ENCODE results near the gene SMIM22. TPM values are rescaled to one million over a fixed set of nuclear protein-coding genes. Genes with fewer than 3 reads are reported as not detected.
A peak's percentile ranks its signal among the peaks of the same experiment; 100 is the strongest.

The SMIM22 gene
- total and polyA plus RNA-seq, 2 donors (not counting 3 experiments of a cell fraction or from before 2014, with no cell fraction given) = not detected

DNA sequence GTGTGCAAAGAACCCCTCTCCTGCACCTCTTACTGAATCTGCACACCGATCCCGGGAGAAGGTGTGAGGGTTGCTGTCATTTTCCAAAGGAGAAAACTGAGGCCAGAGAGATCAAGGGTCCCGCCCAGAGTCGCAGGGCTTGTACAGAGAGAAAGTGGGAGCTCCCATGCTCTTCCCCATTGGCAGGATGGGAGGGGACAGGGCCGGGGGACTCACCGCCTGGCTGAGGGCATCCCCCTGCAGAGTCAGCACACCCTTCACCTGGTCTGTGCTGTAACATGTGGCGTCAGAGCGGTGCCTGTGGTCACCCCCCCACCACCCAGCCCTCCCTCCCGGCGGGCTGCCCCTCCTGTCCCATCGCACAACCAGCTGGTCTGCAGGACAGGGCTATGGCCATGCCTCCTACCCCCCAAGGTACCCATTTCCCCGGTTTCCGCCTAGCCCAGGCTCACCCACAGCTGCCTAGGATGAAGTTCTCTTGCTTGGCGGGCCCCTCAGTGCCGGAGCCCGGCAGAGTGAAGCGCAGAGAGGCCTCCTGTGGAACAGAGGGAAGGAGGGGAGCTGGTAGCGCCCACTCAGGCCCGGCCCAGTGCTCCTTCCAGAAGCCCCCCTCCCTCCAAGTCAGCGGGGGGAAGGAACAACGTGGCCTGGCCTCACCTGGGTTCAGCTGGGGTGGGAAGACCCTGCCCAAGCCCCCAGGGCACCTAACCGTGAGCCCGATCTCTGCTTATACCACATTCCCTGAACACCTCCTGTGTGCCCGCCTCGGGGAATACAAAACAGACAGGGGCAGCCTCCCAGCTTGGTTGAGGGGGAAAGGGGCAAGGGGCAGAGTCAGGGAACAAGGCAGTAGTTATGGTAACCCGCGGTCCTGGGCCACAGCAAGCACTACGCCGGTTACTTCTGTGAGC, 6.1 kb downstream of the SMIM22 start:
- no TSS peak for BruUV-seq (replicated peaks)
- POLR2A ChIA-PET = interaction anchor here (1.1 kb wide), 1 partner anchor 19 kb away, joined by 3 read pairs; no protein-coding TSS in a partner anchor

DNA sequence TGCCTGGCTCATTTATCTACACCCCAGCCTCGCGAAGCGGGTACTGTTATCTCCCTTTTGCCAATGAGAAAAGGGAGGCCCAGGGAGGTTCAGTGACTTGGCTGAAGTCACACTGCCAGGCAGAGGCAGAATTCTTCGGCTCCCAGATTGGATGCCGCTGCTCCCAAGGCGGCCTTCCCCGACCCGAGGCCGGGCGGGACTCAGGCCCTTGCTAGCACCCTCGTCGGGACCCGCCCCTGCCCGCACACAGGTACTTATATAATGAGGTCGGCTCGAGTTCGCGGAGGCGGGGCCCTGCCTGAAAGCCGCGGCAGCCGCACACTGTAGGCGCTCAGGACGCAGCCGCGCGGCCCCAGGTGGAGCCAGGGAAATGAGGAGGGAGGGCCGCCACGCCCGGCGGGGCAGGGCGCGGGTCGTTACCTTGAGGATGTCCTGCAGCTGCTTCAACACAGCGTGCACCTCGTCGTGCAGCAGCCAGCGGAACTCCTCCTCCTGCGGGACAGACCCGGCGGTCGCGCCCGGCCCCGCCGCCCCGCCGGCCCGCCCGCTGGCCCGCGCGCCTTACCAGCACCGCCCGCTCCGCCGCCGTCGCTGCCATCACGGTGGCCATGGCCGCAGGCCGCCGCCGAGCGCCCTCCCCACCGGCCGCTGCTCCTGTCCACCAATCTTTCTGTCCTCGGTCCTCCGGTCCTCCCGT, 6.9 kb downstream of the SMIM22 start, which contains the start of gene ROGDI:
Gene ROGDI (minus strand): TSS at position 672 of the 697 bp plus-strand sequence. CDS start 62 bp downstream, at position 610.
- no TSS peak for BruUV-seq (replicated peaks)
- Histone ChIP-seq H3K4me1 (ENCODE audit: control insufficient read depth, extremely low read depth, insufficient read depth, low read length) (peaks cover 7% of the 10 kb centered on the region), H3K4me3 (replicated peaks in 1 of 3; ENCODE audit: insufficient read depth in 1 of 3, low read depth in 1 of 3, low read length in 3 of 3) (peak within 1 kb of the TSS; percentile 59 to 76 (median 75)), H3K9ac (replicated peaks; ENCODE audit: extremely low read depth, insufficient read depth, low read length) (peak within 1 kb of the TSS; percentile 44), H3K27me3 (ENCODE audit: control insufficient read depth in 2 of 2, insufficient read depth in 2 of 2, low read length in 2 of 2) (no peaks in the 10 kb centered on the region), H3K9me3 (replicated peaks; ENCODE audit: control insufficient read depth, insufficient read depth, low read length) (no peaks in the 10 kb centered on the region), H3K27ac (ENCODE audit: insufficient read depth, low read depth, low read length) (no peak within 1 kb of the TSS), H2AFZ (ENCODE audit: low read depth, low read length) (peak within 1 kb of the TSS; percentile 96), H3K9me1 (replicated peaks; ENCODE audit: control insufficient read depth, extremely low read depth, insufficient read depth, low read length) (no peaks in the 10 kb centered on the region), H3K36me3 (ENCODE audit: control insufficient read depth in 2 of 2, extremely low read depth in 1 of 2, insufficient read depth in 2 of 2, low read length in 2 of 2) (peaks cover 2 to 7% of the 10 kb centered on the region in 2 experiments), H4K20me1 (replicated peaks; ENCODE audit: control insufficient read depth, extremely low read depth, insufficient read depth, low read length) (no peaks in the 10 kb centered on the region), H3K79me2 (ENCODE audit: control insufficient read depth, insufficient read depth, low read length) (no peaks in the 10 kb centered on the region), H3K4me2 (ENCODE audit: insufficient read depth, low read length) (peak within 1 kb of the TSS; percentile 74)
- dilution Hi-C loops (cut with MboI; ENCODE audit: extremely low pct_ligation_motif_present, low sequenced_read_pairs) (no loop called here), intact Hi-C loops (cut with micrococcal nuclease) (loop anchor here (1.0 to 2.0 kb wide), 3 partner anchors 34 to 155 kb away; partner anchors contain the start of genes ANKS3 and DNAAF8)
- ChIA-PET CTCF (interaction anchor here (1.0 kb wide), 2 partner anchors 34 to 154 kb away, joined by 3 read pairs; no protein-coding TSS in a partner anchor), POLR2A (interaction anchor here (1.1 to 1.2 kb wide), 2 partner anchors 18 to 34 kb away, joined by 3 read pairs; no protein-coding TSS in a partner anchor)
- DNase-seq (ENCODE audit: low read depth, low spot score) = peak; percentile 46
- no peak for TF ChIP-seq MYC (IDR thresholded peaks at IDR 0.05; ENCODE audit: low read depth, low read length)
- TF ChIP-seq POLR2AphosphoS5 (IDR thresholded peaks at IDR 0.05; ENCODE audit: insufficient read depth, low read depth, low read length) = no peak
- no peak for TF ChIP-seq POLR2A (IDR thresholded peaks at IDR 0.05; ENCODE audit: low read depth, low read length)
- no peak for TF ChIP-seq EZH2 (IDR thresholded peaks at IDR 0.05; ENCODE audit: borderline replicate concordance, low read depth, low read length, severe bottlenecking)
- TF ChIP-seq, protein P1, sequence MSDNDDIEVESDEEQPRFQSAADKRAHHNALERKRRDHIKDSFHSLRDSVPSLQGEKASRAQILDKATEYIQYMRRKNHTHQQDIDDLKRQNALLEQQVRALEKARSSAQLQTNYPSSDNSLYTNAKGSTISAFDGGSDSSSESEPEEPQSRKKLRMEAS (IDR thresholded peaks at IDR 0.05; ENCODE audit: insufficient read depth, insufficient read length) = no peak
- no peak for TF ChIP-seq JUN (IDR thresholded peaks at IDR 0.05; ENCODE audit: borderline replicate concordance, insufficient read depth, insufficient read length, low read depth)
- TF ChIP-seq FOS (IDR thresholded peaks at IDR 0.05; ENCODE audit: borderline replicate concordance, insufficient read depth, low read length) = no peak
- no peak for FAIRE-seq

More for the DNA sequence above, 6.1 kb downstream of the SMIM22 start:
- DNase-seq (ENCODE audit: low read depth, low spot score) = no peak
- CTCF ChIA-PET = interaction anchor here (2.1 kb wide), 1 partner anchor 13 kb away, joined by 5 read pairs; the partner anchor contains the start of gene SEPTIN12
- dilution Hi-C loops (cut with MboI; ENCODE audit: extremely low pct_ligation_motif_present, low sequenced_read_pairs) (no loop called here), intact Hi-C loops (cut with micrococcal nuclease) (no loop called here)
- H3K4me2 ChIP-seq (ENCODE audit: insufficient read depth, low read length) = peak overlapping the region; percentile 12
- H3K27me3 ChIP-seq (ENCODE audit: control insufficient read depth in 2 of 2, insufficient read depth in 2 of 2, low read length in 2 of 2) = no peaks in the 10 kb centered on the region
- TF ChIP-seq MYC (IDR thresholded peaks at IDR 0.05; ENCODE audit: low read depth, low read length) (no peak), EZH2 (IDR thresholded peaks at IDR 0.05; ENCODE audit: borderline replicate concordance, low read depth, low read length, severe bottlenecking) (no peak), JUN (IDR thresholded peaks at IDR 0.05; ENCODE audit: borderline replicate concordance, insufficient read depth, insufficient read length, low read depth) (no peak), POLR2A (IDR thresholded peaks at IDR 0.05; ENCODE audit: low read depth, low read length) (no peak)
- H4K20me1 ChIP-seq (replicated peaks; ENCODE audit: control insufficient read depth, extremely low read depth, insufficient read depth, low read length) = no peaks in the 10 kb centered on the region
- no peaks in the 10 kb centered on the region for H3K9me1 ChIP-seq (replicated peaks; ENCODE audit: control insufficient read depth, extremely low read depth, insufficient read depth, low read length)
- no peak for FAIRE-seq
- H2AFZ ChIP-seq (ENCODE audit: low read depth, low read length) = peak overlapping the region; percentile 96
- peaks cover 7% of the 10 kb centered on the region for H3K4me1 ChIP-seq (ENCODE audit: control insufficient read depth, extremely low read depth, insufficient read depth, low read length)
- no peaks in the 10 kb centered on the region for H3K79me2 ChIP-seq (ENCODE audit: control insufficient read depth, insufficient read depth, low read length)
- no peaks in the 10 kb centered on the region for H3K9me3 ChIP-seq (replicated peaks; ENCODE audit: control insufficient read depth, insufficient read depth, low read length)
- peak overlapping the region; percentile 59 to 76 (median 60) for H3K4me3 ChIP-seq (replicated peaks in 1 of 3; ENCODE audit: insufficient read depth in 1 of 3, low read depth in 1 of 3, low read length in 3 of 3)
- H3K36me3 ChIP-seq (ENCODE audit: control insufficient read depth in 2 of 2, extremely low read depth in 1 of 2, insufficient read depth in 2 of 2, low read length in 2 of 2) = peaks cover 2 to 7% of the 10 kb centered on the region in 2 experiments
- H3K9ac ChIP-seq (replicated peaks; ENCODE audit: extremely low read depth, insufficient read depth, low read length) = peak overlapping the region; percentile 1
- no peak overlapping the region for H3K27ac ChIP-seq (ENCODE audit: insufficient read depth, low read depth, low read length)

Measured in endothelial cell of umbilical vein (primary cell).